HG03571 (cell line): ENCODE measurements around the gene CYP4B1.
"Not testable (repeated sequence)": the region's sequence is repeated elsewhere in the genome, so short reads cannot be mapped to it uniquely, and the experiment has no call there.

Experiments
- ATAC-seq: cut with Tn5 transposase; IDR thresholded peaks from one replicate; pipeline ENCODE4 v1.9.1; 2021; ENCODE audit not compliant: unreplicated experiment

CYP4B1 gene

GRCh38 chr1:46798810-46799209, at the start of gene CYP4B1:
TSS of gene CYP4B1 (plus strand) at chr1:46799046. CDS start at chr1:46799082, 36 bp downstream.
- ATAC-seq = no peak

DNA sequence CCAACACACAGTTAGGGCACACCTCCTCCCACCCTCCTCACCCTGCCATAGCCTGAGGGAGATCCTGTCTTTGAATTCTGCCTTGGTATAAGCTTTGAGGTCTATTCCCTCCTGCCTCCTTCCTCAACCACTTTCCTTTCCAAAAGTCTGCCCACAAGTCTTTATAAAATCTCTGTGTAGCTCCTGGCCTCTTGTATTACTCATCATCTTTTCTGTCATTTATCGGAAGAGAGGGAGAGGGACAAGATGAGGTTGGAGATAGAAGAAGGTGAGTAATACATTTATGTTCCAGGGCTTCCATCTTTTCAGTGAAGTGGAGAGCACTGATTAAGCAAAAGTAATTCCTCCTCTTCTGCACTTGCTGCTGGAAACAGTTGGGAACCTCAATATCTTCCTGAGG, 49.4 kb upstream of the CYP4B1 start:
- ATAC-seq = no peak

GRCh38 chr1:46749921-46750404, 48.9 kb upstream of the CYP4B1 start:
- ATAC-seq = no peak

GRCh38 chr1:46753985-46754384, 44.9 kb upstream of the CYP4B1 start:
- no peak for ATAC-seq

DNA sequence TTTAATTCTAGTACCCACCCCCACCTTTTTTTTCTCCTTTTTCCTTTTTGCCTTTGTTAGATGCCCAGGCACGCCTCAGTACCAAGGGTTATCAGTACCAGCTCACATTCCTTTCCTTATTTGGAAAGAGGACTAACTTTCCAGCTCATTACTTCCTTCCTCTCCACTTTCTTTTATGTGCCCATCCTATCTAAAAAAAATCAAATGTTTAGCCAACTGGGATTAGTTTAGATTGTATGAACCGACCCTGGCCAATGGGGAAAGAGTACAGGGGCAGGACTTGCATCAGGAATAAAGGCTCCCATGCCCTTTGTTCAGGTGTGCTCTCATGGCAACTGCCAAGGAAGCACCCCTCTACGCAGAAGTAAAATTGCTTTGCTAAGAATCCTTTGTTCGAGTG, 44.1 kb upstream of the CYP4B1 start:
- not testable (repeated sequence) for ATAC-seq

DNA sequence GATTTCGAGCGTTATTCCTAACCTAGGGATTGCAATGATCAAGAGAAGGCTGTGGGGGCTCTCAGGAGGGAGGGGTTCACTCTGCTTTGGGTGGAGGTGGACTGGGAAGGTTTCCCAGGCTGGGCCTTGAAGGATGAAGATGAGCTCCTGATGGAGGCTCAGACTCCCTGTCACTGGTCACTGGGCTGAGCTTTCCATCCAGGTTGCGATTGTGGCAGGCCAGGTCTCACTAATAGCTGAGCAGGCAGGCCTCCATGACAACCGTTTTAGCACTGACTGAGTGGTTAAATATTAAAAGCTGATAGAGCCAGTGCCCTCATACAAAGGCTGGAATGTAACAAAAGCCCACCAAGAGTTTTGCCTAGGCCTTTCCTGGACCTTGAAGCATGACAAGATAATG, 43.7 kb upstream of the CYP4B1 start:
- no peak for ATAC-seq

GRCh38 chr1:46757247-46757955, 41.4 kb upstream of the CYP4B1 start:
- no peak for ATAC-seq

GRCh38 chr1:46757956-46758528, 40.8 kb upstream of the CYP4B1 start:
- ATAC-seq = no peak

GRCh38 chr1:46760558-46761166, 38.2 kb upstream of the CYP4B1 start:
- ATAC-seq = no peak

GRCh38 chr1:46761740-46762139, 37.1 kb upstream of the CYP4B1 start:
- no peak for ATAC-seq

GRCh38 chr1:46764402-46764801, 34.4 kb upstream of the CYP4B1 start:
- ATAC-seq = no peak

DNA sequence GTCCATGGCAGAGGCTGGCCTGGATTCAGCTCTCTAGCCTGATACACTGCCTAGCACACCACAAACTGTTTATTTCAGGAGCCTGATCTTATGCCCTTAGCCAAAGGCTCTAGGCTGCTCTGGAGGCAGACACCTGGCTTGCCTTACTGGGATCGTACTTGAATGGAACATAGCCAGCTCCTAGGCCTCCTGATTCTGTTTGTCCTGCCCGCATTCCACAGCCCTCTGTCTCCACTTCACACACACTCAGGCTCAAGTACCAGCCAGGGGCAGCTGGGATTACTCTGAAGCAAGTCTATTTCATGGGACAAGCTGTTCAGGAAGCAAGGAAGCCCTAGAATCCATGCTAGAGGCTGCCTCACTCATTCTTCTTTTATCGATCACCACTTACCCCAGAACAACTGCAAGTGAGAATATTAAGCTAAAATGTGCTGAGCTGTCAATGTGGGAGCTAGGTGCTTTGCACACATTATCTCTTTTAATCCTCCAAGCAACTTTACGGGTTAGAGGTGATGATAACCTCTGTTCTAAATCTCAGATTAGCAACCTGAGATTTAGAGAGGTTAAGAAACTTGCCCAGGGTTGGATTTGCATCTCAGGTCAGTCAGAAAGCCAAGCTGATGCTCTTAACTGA, 31.1 kb upstream of the CYP4B1 start:
- no peak for ATAC-seq

GRCh38 chr1:46768445-46768844, 30.4 kb upstream of the CYP4B1 start:
- no peak for ATAC-seq

- no peak for ATAC-seq
Measured at GRCh38 chr1:46769028-46769740, 29.7 kb upstream of the CYP4B1 start.

- no peak for ATAC-seq
Measured at GRCh38 chr1:46770541-46770940, 28.3 kb upstream of the CYP4B1 start.

DNA sequence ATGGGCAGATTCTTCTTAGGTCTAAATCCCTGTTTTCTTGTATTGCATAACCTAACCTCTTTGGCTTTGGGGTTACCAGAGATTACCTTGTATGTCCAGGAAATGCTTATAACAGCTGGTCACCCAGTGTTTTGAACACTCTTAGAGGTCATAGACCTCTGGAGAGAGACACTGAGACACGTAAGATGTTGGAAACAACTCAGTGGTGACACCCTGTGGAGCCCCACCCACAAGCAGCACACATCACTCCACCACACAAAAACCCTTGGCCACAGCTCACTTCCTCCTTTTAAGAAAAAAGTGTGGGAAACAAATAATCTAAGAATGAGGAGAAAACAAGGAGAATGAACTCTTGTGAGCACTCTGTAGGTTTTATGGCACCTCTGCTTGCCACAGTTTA, 26.3 kb upstream of the CYP4B1 start:
- no peak for ATAC-seq

DNA sequence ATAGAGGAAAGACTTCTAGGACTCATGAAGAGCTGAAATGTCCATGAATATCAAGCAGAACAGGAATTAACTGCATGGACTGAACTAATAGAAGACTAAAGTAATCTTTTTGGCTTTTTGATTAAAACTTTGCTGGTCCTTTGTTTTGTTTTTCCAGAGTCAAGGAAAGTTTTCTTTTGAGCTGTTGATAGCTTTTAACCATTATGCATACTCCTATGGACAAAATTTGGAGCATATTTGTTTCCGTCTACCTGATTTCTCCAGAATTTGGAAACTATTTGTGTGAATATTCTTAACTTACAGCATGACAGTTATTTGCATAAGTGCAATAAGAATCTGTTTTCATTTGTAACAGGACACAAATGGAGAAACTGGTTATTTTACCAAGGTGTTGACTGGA, 24.5 kb upstream of the CYP4B1 start:
- ATAC-seq = no peak

GRCh38 chr1:46778456-46778855, 20.4 kb upstream of the CYP4B1 start:
- not testable (repeated sequence) for ATAC-seq

DNA sequence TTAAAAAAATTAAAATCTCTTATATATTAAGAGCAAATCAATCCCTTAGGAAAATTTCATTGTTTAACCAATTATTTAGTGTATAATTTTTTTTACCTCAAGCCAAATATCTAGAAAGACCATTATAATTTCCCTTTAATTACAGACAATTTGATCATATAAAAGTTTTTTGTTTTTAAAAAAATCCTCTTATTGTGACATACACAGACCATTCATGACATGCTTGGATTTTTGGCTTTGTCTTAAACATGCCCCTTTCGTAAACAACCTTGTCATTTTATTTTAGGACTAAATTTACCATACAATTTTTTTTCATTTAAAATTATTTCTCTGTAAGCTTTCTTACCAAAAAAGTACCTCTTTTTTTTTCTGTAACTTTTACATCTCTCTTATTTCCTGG, 14.2 kb upstream of the CYP4B1 start:
- no peak for ATAC-seq

- ATAC-seq = not testable (repeated sequence)
Measured at GRCh38 chr1:46788634-46789033, 10.2 kb upstream of the CYP4B1 start.

DNA sequence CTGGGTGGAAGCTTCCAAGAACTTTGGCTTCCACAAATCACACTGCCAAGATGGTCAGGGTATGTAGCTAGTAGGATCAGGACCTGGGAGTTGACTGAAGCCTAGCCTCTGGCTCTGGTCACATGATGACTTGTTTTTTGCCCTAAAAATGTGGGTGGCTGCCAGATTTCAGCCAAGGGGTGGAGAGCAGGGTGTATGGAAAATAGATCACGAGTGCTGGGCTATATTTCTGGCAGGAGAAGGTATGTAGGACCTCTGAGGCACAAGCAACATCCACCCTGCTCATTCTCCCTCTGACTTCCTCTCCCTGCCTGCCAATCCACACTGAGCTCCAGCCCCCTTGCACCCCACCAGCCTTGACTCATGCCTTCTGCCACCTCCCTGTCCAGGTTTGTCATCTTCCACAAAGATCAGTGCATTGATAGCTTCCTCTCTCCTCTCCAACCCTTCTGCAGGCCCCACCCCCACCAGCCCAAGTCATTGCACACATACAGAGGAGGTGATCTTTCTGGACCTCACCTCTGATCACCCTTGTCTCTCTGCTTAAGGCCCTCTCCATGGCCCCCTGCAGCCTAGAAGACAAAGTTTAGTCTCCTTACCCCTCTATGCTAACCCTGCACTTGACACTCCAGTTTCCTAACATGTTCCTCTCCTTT, 8.3 kb upstream of the CYP4B1 start:
- ATAC-seq = no peak
